GM06990 (cell line): ENCODE measurements around the gene TENM3.
"Not testable (repeated sequence)": the region's sequence is repeated elsewhere in the genome, so short reads cannot be mapped to it uniquely, and the experiment has no call there.

Experiments
- DNase-seq: peaks from one replicate; pipeline ENCODE4 v3.0.0-alpha.2; 2011; ENCODE audit not compliant: insufficient read length; ENCODE audit errors: extremely low read depth
- H3K27me3 ChIP-seq: replicated peaks from 2 replicates; pipeline ENCODE4 v1.6.0; 2011; ENCODE audit warnings: low read length; ENCODE audit not compliant: control insufficient read depth, insufficient read depth
- H3K36me3 ChIP-seq: 2 replicates; pipeline ENCODE4 v1.5.1; 2011; ENCODE audit warnings: low read length; ENCODE audit not compliant: control insufficient read depth, insufficient read depth
- H3K4me3 ChIP-seq: replicated peaks from 2 replicates; pipeline ENCODE4 v1.5.1; 2011; ENCODE audit warnings: low read depth, mild to moderate bottlenecking, control low read depth, low read length
- TF ChIP-seq, protein P1 (sequence below): IDR thresholded peaks from 2 replicates; pipeline ENCODE4 v1.5.1; 2011; ENCODE audit warnings: low read length, control low read depth, mild to moderate bottlenecking, inconsistent platforms; ENCODE audit not compliant: insufficient read depth, poor library complexity, severe bottlenecking

TENM3 gene

DNA sequence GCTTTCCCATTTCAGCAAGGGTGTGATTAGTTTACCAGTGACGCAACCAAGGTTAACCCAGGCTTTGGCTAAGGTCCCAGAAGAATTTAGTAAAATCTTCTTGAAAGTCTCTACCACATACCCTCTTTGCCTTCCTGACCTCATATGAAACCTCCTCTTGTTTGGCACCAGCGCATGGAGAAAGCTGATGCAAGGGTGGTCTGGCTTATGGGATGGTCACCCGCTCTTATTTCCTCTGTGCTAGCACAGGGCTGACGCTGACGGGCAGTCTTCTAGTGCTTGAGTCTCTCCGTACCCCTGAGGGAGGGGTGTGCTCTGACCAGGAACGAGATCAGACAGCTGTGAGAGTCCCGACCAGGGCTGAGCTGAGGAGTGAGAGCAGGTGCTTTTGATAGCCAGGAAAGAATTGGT, 137.6 kb downstream of the TENM3 start:
- DNase-seq: no peak
- H3K36me3 ChIP-seq: no peaks in the 10 kb centered on the region
- TF ChIP-seq, protein P1, sequence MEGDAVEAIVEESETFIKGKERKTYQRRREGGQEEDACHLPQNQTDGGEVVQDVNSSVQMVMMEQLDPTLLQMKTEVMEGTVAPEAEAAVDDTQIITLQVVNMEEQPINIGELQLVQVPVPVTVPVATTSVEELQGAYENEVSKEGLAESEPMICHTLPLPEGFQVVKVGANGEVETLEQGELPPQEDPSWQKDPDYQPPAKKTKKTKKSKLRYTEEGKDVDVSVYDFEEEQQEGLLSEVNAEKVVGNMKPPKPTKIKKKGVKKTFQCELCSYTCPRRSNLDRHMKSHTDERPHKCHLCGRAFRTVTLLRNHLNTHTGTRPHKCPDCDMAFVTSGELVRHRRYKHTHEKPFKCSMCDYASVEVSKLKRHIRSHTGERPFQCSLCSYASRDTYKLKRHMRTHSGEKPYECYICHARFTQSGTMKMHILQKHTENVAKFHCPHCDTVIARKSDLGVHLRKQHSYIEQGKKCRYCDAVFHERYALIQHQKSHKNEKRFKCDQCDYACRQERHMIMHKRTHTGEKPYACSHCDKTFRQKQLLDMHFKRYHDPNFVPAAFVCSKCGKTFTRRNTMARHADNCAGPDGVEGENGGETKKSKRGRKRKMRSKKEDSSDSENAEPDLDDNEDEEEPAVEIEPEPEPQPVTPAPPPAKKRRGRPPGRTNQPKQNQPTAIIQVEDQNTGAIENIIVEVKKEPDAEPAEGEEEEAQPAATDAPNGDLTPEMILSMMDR: no peak
- no peak overlapping the region for H3K4me3 ChIP-seq
- no peaks in the 10 kb centered on the region for H3K27me3 ChIP-seq

DNA sequence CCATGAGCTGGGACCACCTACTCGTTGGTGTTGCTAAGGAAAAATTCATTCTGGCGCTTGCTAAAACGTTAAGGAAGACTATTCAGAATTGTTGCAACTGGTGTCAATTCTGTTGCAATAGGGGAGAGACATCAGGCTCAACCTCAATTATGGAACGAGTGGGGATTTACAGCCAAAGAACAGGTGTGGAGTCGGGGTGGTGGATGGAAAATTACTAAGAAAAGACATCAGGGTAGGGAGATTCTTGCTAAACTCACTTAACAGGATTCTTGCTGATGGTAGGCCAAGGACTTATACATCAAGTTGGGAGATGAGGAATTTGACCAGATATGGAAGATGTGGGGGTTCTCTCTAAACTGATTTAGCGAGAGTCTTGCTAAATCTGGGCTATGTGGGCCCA, 139.7 kb downstream of the TENM3 start:
- TF ChIP-seq, protein P1: no peak
- Histone ChIP-seq H3K36me3 (no peaks in the 10 kb centered on the region), H3K27me3 (no peaks in the 10 kb centered on the region), H3K4me3 (no peak overlapping the region)
- no peak for DNase-seq

DNA sequence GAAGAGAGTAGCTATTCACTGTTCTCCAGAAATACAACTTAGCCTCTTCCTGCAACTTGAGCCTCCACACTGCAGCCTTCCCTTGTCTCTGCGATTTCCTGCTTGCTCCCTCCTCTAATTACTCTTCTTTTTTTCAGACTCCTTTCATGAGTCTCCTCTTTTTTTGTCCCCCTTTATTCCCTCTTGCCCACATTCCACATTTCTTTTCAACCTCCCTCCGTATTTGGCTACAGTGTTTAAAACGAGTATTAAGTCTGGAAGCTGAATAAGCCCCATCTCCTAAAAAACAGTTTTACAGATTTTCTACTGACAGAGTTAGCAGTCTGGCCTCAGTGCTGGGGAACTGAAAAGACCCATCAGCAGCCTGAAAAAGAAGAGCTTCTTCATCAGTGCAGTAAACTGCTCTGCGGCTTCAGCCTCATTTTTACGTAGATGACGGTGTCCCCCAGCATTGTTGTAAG, 141.5 kb downstream of the TENM3 start:
- TF ChIP-seq, protein P1: no peak
- Histone ChIP-seq H3K36me3 (no peaks in the 10 kb centered on the region), H3K4me3 (no peak overlapping the region), H3K27me3 (no peaks in the 10 kb centered on the region)
- no peak for DNase-seq

DNA sequence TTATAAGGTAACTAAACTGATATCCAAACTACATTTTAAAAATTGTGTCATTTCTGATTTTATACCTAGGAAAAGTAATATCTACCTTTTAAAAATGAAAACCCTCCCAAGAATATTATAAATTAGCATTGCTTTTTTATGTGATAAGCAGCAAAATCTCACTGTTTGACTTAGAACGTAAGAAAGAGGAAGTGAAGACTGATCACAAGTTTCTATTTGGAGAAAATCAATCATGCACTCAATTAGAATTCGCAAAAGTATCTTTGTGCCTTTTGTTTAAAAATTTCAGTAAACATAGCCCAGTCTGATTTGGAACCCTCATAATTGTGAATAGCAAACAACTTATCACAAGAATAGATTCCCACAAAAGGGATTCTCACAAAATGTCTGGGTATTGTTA, 142.7 kb downstream of the TENM3 start:
- no peak overlapping the region for H3K4me3 ChIP-seq
- H3K27me3 ChIP-seq: no peaks in the 10 kb centered on the region
- H3K36me3 ChIP-seq: no peaks in the 10 kb centered on the region
- TF ChIP-seq, protein P1: no peak
- DNase-seq: no peak

DNA sequence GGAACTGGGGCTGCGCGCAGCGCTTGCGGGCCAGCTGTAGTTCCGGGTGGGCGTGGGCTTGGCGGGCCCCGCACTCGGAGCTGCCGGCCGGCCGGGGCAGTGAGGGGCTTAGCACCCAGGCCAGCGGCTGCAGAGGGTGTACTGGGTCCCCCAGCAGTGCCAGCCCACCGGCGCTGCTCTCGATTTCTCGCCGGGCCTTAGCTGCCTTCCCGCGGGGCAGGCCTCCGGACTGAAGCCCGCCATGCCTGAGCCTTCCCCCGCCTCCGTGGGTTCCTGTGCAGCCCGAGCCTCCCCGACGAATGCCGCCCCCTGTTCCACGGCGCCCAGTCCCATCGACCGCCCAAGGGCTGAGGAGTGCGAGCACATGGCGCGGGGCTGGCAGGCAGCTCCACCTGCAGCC, 143.4 kb downstream of the TENM3 start:
- not testable (repeated sequence) for H3K27me3 ChIP-seq, H3K36me3 ChIP-seq, H3K4me3 ChIP-seq, DNase-seq

DNA sequence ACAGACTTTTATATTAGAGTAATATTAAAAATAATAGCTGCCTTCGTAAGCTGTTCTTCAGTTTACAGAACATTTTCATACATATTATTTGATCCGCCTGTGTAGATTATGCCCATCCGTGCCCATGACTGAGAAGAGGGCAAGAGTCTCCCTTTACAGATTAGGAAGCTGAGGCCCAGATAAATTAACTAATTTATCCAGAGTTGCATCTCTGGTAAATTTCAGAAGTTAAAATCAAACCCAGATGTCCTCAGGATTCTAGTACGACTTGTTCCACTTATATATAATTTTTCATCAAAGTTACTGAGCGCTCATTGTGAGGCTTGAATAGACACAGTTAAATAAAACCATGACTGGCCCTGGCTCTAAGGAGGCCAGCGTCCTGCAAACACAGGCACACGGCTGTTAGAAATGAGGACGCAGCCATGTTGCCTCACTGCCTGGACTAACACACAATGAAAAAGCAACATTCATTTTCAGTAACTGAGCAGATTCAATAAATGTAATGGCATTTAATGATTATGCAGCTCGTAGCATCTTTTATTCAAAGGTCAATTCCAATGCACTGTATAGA, 148.0 kb downstream of the TENM3 start:
- H3K27me3 ChIP-seq: no peaks in the 10 kb centered on the region
- no peak overlapping the region for H3K4me3 ChIP-seq
- TF ChIP-seq, protein P1: no peak
- DNase-seq: no peak
- H3K36me3 ChIP-seq: no peaks in the 10 kb centered on the region
